ENCODE measurements around the gene NOX4.

NOX4 gene

DNA sequence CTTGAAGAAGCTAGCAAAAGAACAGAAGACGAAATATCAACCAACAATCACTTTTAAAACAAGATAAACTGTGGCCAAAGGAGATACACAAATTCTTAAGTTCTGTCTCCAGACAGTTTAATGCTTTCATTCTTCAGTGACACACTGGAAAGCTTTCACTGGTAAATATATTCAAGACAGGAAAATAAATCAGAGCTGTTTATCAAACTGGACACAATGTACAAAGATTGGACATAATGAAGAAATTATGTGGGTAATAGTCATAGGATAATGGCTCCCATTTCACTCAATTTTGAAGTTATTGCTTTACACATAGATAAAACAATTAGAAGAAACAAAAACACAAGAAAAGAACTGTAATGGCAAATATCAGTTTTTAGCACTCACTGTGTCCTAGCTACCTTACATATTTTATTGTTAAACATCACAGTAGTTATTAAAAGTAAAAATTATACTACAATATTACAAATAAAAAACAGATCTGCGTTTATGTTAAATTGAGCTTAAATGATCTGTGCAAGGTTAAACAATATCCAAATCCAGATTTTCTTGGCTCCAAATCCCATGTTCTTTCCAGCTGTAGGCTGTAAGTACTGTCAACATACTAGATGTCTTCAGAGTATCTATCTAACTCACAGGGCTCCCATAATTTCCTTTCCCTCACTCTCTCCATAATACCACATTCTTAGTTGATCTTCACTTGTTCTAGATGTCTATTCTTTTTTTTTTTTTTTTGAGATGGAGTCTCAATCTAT, 38.6 kb upstream of the NOX4 start:
- no peak for DNase-seq
- no peaks in the 10 kb centered on the region for H3K36me3 Mint-ChIP-seq (ENCODE audit: low read depth)

DNA sequence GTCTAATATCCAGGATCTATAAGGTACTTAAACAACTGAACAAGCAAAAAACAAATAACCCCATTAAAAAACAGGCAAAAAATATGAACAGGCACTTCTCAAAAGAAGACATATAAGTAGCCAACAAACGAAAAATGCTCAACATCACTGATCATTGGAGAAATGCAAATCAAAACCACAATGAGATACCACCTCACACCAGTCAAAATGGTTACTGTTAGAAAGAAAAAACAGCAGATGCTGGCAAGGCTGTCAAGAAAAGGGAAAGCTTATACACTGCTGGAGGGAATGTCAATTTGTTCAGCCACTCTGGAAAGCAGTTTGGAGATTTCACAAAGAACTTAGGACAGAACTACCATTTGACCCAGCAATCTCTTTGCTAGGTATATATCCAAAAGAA, 30.6 kb upstream of the NOX4 start:
- H3K36me3 Mint-ChIP-seq (ENCODE audit: low read depth), result no peaks in the 10 kb centered on the region
- no peak for DNase-seq
- H3K4me3 Mint-ChIP-seq, result no peak overlapping the region
- TF ChIP-seq, protein P1, sequence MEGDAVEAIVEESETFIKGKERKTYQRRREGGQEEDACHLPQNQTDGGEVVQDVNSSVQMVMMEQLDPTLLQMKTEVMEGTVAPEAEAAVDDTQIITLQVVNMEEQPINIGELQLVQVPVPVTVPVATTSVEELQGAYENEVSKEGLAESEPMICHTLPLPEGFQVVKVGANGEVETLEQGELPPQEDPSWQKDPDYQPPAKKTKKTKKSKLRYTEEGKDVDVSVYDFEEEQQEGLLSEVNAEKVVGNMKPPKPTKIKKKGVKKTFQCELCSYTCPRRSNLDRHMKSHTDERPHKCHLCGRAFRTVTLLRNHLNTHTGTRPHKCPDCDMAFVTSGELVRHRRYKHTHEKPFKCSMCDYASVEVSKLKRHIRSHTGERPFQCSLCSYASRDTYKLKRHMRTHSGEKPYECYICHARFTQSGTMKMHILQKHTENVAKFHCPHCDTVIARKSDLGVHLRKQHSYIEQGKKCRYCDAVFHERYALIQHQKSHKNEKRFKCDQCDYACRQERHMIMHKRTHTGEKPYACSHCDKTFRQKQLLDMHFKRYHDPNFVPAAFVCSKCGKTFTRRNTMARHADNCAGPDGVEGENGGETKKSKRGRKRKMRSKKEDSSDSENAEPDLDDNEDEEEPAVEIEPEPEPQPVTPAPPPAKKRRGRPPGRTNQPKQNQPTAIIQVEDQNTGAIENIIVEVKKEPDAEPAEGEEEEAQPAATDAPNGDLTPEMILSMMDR (IDR thresholded peaks at IDR 0.05), result no peak
- peaks cover 3% of the 10 kb centered on the region for H3K9me3 Mint-ChIP-seq
- no peak overlapping the region for H3K27ac Mint-ChIP-seq
- no peaks in the 10 kb centered on the region for H3K4me1 Mint-ChIP-seq
- no peaks in the 10 kb centered on the region for H3K27me3 Mint-ChIP-seq (ENCODE audit: low read depth, poor library complexity)

More for the DNA sequence above, 38.6 kb upstream of the NOX4 start:
- Mint-ChIP-seq H3K9me3 (peaks cover 7% of the 10 kb centered on the region), H3K27ac (no peak overlapping the region), H3K4me1 (no peaks in the 10 kb centered on the region), H3K4me3 (no peak overlapping the region), H3K27me3 (ENCODE audit: low read depth, poor library complexity) (no peaks in the 10 kb centered on the region)
- TF ChIP-seq, protein P1 (IDR thresholded peaks at IDR 0.05), result no peak

DNA sequence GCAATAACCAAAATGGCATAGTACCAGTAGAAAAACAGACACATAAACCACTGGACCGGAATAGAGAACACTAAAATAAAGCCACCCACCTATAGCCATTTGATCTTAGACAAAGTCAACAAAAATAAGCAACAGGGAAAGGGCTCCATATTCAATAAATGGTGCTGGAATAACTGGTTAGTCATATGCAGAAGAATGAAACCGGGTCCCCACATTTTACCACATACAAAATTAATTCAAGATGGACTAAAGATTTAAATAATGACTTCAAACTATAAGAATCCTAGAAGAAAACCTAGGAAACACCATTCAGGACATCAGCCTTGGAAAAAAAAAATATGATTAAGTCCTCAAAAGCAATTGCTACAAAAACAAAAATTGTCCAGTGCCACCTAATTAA, 30.1 kb upstream of the NOX4 start:
- Mint-ChIP-seq H3K4me3 (no peak overlapping the region), H3K4me1 (no peaks in the 10 kb centered on the region), H3K36me3 (ENCODE audit: low read depth) (no peaks in the 10 kb centered on the region), H3K9me3 (no peaks in the 10 kb centered on the region), H3K27me3 (ENCODE audit: low read depth, poor library complexity) (no peaks in the 10 kb centered on the region), H3K27ac (no peak overlapping the region)
- TF ChIP-seq, protein P1 (IDR thresholded peaks at IDR 0.05), result no peak
- DNase-seq, result no peak

DNA sequence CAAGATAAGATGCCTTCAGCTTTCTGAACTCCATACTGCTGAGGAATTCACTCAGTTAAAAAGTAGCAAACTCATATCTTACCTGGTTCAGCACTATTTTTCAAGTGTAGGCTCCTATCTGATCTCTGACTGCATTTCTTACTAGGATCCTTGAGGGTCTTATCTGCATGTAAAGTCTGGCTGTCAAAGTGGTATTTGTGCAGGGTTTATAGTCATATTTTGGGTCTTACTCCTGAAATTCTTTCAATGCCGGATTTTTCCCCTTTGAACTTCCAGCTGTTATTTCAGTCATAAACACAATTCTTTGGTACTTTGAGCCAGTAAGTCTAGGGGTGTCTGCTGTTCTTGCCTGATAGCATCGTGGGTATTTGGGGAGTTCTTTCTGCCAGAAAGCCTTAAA, 25.3 kb upstream of the NOX4 start:
- Mint-ChIP-seq H3K9me3 (peaks cover 4% of the 10 kb centered on the region), H3K4me1 (no peaks in the 10 kb centered on the region), H3K36me3 (ENCODE audit: low read depth) (no peaks in the 10 kb centered on the region), H3K27ac (no peak overlapping the region), H3K27me3 (ENCODE audit: low read depth, poor library complexity) (no peaks in the 10 kb centered on the region), H3K4me3 (no peak overlapping the region)
- no peak for DNase-seq
- TF ChIP-seq, protein P1 (IDR thresholded peaks at IDR 0.05), result no peak

DNA sequence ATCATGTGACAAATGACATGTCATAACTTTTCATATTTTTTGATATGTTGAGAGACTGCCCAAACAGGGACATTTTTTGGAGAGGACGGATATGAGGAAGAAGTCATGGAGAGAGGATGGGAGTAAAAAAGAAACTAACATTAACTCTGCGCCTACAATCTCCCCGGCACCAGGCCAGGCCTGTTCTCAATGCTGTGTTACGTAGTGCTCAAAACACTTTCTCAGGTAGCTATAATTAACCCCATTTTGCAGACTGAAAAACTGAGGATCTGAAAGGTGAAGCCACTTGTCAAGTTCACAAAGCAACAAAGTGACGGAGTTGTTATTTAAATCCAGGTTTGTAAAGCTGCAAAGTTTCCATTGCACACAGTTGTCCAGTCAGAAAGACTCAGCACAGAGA, 17.4 kb upstream of the NOX4 start:
- DNase-seq, result no peak
- TF ChIP-seq, protein P1 (IDR thresholded peaks at IDR 0.05), result no peak
- Mint-ChIP-seq H3K27me3 (ENCODE audit: low read depth, poor library complexity) (no peaks in the 10 kb centered on the region), H3K4me3 (no peak overlapping the region), H3K9me3 (no peaks in the 10 kb centered on the region), H3K27ac (no peak overlapping the region), H3K36me3 (ENCODE audit: low read depth) (no peaks in the 10 kb centered on the region), H3K4me1 (no peaks in the 10 kb centered on the region)

DNA sequence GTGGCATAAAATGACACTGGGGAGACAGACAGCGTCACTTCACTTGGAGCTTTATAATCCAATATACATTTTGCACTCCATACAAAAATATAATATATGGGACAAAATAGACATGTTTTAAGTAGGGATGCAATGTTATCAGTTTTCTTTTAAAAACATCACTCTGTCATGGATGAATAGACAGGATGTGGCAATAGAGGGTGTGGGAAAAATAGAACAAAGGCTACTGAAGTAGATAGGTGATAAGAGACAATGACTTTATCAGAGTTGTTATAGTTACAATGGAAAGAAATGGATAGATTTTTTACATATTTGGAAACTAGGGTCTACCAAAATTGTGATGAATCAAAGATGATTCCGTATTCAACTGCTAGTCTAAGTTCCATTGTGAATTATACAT, 13.1 kb upstream of the NOX4 start:
- TF ChIP-seq, protein P1 (IDR thresholded peaks at IDR 0.05), result no peak
- Mint-ChIP-seq H3K4me1 (no peaks in the 10 kb centered on the region), H3K4me3 (no peak overlapping the region), H3K27ac (peak overlapping the region; percentile 34), H3K36me3 (ENCODE audit: low read depth) (no peaks in the 10 kb centered on the region), H3K27me3 (ENCODE audit: low read depth, poor library complexity) (no peaks in the 10 kb centered on the region), H3K9me3 (no peaks in the 10 kb centered on the region)
- no peak for DNase-seq
